ENCODE data around the gene PTPRN2.

The PTPRN2 gene

DNA sequence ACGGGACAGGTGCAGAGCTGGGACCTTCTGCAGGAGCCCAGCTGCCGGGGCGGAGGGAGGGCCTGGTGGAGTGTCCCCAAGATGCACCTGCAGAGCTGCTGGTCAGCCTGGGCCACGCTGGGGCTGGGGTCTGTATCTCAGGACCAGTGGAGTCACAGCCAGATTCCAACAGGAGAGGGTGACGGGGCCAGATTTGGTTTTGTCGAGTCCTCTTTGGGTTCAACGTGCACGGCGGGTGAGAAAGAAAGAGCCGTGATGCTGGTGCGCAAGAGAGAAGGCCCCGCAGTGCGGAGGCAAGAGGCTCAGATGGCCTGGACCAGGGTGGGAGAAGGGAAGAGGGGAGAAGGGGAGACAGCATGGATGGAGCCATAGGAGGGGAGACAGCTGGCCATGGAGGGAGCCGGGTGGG lies 462.9 kb downstream of the PTPRN2 start:
- no peak overlapping the region for H3K4me3 ChIP-seq (ENCODE audit: low read length)
- TF ChIP-seq, protein P1, sequence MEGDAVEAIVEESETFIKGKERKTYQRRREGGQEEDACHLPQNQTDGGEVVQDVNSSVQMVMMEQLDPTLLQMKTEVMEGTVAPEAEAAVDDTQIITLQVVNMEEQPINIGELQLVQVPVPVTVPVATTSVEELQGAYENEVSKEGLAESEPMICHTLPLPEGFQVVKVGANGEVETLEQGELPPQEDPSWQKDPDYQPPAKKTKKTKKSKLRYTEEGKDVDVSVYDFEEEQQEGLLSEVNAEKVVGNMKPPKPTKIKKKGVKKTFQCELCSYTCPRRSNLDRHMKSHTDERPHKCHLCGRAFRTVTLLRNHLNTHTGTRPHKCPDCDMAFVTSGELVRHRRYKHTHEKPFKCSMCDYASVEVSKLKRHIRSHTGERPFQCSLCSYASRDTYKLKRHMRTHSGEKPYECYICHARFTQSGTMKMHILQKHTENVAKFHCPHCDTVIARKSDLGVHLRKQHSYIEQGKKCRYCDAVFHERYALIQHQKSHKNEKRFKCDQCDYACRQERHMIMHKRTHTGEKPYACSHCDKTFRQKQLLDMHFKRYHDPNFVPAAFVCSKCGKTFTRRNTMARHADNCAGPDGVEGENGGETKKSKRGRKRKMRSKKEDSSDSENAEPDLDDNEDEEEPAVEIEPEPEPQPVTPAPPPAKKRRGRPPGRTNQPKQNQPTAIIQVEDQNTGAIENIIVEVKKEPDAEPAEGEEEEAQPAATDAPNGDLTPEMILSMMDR (conservative IDR thresholded peaks at IDR 0.05; ENCODE audit: low read length), result no peak
- DNase-seq (ENCODE audit: low read depth), result no peak

DNA sequence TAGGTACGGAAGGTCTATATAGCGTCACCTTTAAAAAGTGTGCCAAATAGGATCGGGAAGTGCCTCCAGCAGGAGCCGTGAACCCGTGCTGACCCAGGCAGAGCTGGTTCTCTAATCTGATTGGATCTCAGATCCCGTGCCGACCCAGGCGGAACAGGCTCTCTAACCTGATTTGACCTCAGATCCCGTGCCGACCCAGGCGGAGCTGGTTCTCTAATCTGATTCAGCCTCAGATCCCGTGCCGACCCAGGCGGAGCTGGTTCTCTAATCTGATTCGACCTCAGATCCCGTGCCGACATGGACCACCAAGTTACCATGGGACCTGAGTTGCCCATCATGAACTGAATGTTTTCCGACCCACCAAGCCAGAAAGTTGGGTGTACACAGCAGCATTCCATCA lies 463.9 kb downstream of the PTPRN2 start:
- H3K4me3 ChIP-seq (ENCODE audit: low read length), result no peak overlapping the region
- no peak for DNase-seq (ENCODE audit: low read depth)
- TF ChIP-seq, protein P1 (conservative IDR thresholded peaks at IDR 0.05; ENCODE audit: low read length), result no peak

DNA sequence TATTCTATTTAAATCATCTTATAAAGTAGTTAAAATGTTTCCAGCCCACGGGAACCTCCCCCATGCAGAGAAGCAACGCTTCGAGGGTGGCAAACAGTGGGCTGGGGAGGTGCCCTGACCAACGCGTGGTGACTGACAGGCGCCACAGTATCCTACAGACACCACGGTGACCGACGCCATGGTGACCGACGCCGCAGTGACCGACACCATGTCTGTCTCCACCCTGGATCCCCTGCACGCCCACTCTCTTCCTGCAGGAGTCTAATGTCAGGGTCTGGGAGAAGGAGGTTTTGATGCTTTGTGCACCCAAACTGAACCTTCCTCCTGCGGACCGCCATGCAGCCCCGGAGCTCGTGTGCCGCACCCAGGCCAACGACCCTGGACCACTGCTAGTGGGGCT lies 464.4 kb downstream of the PTPRN2 start:
- DNase-seq (ENCODE audit: low read depth), result no peak
- TF ChIP-seq, protein P1 (conservative IDR thresholded peaks at IDR 0.05; ENCODE audit: low read length), result no peak
- no peak overlapping the region for H3K4me3 ChIP-seq (ENCODE audit: low read length)

DNA sequence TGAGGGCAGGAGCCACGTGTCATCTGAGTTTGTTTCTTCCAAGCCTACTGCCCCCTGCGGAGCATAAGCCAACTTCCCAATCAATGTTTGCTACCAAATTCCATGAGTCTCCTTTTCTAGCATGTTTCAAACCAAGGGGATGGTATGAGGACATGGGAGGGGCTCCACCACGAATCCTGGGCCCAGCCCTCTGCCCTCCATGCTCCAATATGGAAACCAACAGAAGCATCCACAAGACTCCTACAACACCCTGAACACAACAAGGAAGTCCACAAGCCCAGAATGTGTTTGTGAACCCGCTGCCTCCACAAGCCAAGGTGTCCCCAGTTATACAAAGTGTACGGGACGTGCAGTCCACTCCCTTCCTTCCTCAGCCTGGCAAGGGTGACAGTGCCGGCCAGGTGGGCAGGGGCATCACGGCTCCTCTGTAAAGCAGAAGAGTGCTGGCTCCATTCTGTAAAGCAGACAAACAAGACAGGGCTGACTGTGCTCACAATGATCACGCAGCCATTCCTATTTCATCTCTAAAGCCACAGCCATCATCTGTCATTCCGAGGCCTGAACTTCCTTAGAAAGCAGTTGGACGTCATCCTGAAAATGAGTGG lies 466.1 kb downstream of the PTPRN2 start:
- DNase-seq (ENCODE audit: low read depth), result no peak
- TF ChIP-seq, protein P1 (conservative IDR thresholded peaks at IDR 0.05; ENCODE audit: low read length), result no peak
- H3K4me3 ChIP-seq (ENCODE audit: low read length), result no peak overlapping the region

DNA sequence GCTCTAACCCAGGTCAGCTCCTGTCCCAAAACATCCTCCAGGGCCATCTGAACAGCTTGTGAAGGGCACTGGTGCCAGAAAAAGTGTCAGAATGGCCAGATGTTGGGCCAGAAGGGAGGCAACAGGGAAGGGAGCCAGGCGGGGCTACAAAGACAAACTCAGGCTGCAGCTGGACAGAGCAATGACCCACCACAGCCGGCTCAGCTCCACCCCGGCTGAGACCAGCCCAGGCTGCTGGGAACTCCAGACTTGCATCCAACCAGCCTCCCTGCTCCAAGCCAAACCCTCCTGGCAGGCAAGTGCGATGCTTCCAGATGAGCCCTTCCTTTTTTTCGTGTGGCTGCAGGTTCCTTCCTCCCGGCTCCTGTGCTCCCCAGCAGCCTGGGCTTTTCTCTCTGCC lies 466.9 kb downstream of the PTPRN2 start:
- TF ChIP-seq, protein P1 (conservative IDR thresholded peaks at IDR 0.05; ENCODE audit: low read length), result no peak
- no peak overlapping the region for H3K4me3 ChIP-seq (ENCODE audit: low read length)

DNA sequence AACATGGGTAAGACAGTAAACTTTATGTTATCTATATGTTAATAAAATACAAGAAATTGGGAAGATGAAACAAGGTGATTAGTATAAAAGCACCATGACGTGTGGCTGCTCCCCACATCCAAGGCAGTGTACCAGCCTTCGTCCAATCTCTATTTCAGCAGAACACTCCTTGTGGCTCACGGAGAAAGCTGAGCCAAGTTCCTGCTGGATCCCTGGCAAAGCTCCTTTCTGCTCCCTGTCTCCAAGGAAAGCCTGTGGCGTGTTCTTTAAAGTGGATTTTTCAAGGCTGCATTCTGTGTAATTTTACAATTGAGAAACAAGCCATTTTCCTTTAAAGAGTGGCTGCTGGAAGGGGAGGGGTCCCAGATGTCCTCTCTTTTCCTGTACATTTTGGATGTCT lies 467.3 kb downstream of the PTPRN2 start:
- no peak for DNase-seq (ENCODE audit: low read depth)
- TF ChIP-seq, protein P1 (conservative IDR thresholded peaks at IDR 0.05; ENCODE audit: low read length), result no peak
- no peak overlapping the region for H3K4me3 ChIP-seq (ENCODE audit: low read length)

More for the DNA sequence above, 466.9 kb downstream of the PTPRN2 start:
- no peak for DNase-seq (ENCODE audit: low read depth)

DNA sequence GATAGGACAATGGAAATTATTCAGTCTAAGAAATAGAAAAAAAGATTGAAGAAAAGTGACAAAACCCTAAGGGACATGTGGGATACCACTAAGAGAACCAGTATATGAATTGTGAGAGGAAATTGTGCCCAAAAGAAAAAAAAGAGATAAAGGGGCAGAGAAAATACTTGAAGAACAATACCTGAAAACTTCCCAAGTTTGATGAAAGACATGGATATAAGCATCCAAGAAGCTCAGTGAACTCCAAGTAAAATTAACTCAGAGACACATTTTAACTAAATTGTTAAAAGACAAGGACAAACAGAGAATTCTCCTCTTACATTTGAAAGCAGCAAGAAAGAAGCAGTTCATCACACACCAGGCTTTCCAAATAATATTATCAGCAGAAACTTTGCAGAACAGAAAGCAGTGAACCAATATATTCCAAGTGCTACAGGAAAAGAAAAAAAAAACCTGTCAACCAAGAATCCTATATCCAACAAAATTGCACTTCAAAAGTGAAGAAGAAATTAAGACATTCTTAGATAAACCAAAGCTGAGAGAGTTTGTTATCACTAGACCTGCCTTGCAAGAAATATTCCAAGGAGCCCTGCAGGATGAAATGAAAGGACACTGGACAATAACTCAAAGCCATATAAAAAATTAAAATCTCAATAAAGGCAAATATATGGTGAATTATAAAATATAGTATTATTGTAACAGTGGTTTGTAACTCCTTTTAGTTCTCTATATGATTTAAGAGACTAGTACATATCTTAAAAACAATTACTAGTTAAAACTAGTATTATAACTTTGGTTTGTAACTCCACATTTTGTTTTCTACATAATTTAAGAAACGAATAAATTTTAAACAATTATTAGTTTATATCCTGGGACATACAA lies 470.0 kb downstream of the PTPRN2 start:
- TF ChIP-seq, protein P1 (conservative IDR thresholded peaks at IDR 0.05; ENCODE audit: low read length), result no peak
- H3K4me3 ChIP-seq (ENCODE audit: low read length), result no peak overlapping the region
- DNase-seq (ENCODE audit: low read depth), result no peak

Measured in AG10803 (cell line).